ENCODE results near the gene RPGRIP1L. TPM values are rescaled to one million over a fixed set of nuclear protein-coding genes. Genes with fewer than 3 reads are reported as not detected.

RPGRIP1L gene
- total RNA-seq, 1 donor from 2014 or later = 11.3 TPM

GRCh38 chr16:53743149-53743566, 39.5 kb upstream of the RPGRIP1L start:
- no peak for DNase-seq (ENCODE audit: low read depth)
- H3K4me3 ChIP-seq (ENCODE audit: low read depth, low read length) = no peak overlapping the region
- TF ChIP-seq CTCF (conservative IDR thresholded peaks at IDR 0.05; ENCODE audit: low read depth, low read length) = peak; percentile 86

DNA sequence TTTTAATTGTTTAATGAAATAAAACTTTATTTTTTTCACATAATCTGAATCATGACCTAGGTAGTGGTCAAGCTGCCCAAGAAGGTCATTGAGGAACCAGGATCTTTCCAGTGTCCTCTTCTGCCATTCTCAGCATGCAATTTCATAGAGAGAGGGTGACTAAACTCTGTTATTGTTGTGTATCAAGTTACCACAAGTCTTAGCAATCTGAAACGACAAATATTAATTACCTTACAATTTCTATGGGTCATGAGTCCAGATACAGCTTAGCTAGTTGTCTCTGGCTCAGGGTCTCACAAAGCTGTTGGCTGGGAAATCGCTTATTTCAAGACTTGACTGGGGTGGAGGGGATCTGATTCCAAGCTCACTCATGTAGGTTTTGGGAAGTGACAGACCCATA, 37.9 kb upstream of the RPGRIP1L start:
- no peak overlapping the region for H3K4me3 ChIP-seq (ENCODE audit: low read depth, low read length)
- DNase-seq (ENCODE audit: low read depth) = no peak
- TF ChIP-seq CTCF (conservative IDR thresholded peaks at IDR 0.05; ENCODE audit: low read depth, low read length) = no peak

DNA sequence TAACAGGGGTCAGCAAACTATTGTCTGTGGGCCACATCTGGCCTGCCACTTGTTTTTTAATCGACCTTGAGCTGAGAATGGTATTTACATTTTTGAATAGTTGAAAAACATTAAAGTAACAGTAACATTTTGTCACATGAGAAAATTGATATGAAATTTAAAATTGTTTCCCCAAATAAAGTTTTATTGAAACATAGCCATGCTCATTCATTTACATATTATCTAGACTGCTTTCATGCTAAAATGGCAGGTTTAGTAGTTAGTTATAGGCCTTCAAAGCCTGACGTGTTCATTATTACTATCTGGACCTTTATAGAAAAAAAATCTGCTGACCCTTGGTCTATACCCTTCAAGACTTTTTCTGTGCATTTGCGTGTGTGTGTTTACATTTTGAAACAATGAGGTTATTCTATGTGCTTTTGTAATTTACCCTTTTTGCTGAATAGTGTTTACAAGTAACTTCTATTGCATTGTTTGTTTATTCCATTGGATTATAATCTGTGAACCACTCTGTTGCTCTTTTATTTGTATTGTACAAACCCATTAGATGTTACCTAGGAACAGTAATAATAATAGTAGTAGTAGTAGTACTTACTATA, 37.4 kb upstream of the RPGRIP1L start:
- TF ChIP-seq CTCF (conservative IDR thresholded peaks at IDR 0.05; ENCODE audit: low read depth, low read length) = no peak
- DNase-seq (ENCODE audit: low read depth) = no peak
- H3K4me3 ChIP-seq (ENCODE audit: low read depth, low read length) = no peak overlapping the region

DNA sequence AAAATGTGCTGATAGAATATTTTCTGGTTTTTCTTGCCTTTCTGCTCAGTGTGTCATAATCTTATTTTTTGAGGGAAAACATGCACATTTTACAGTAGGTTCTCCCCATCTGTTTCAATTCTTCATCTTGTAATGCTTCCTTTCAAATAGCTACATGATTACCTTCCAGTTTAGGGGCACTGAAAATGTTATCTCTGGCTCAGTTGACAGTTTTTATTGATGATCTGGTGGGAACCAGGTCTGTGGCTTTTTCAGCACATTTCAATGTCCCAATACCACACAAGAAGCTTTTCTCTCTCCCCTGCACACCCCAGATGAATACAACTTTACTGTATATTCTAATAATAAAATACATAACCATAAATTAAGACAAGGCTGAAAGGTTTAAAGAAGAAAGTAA, 36.8 kb upstream of the RPGRIP1L start:
- no peak for TF ChIP-seq CTCF (conservative IDR thresholded peaks at IDR 0.05; ENCODE audit: low read depth, low read length)
- H3K4me3 ChIP-seq (ENCODE audit: low read depth, low read length) = no peak overlapping the region
- no peak for DNase-seq (ENCODE audit: low read depth)

DNA sequence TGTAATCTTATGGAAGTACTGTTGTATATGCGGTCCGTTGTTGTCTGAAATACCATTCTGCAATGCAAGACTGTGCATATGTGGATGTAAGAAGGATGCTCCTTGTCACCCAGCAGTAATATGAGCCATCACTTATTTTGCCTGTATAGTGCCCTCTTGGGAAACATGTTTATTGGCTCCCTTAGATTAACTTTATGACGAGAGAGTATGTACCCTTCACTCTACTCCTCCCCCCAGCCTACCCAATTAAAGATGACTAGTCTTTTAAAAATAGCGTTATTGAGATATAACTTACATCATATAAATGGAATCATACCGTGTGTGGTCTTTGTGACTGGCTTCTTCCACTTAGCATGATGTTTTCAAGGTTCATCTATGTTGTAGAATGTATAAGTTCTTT, 33.9 kb upstream of the RPGRIP1L start:
- TF ChIP-seq CTCF (conservative IDR thresholded peaks at IDR 0.05; ENCODE audit: low read depth, low read length) = no peak
- no peak for DNase-seq (ENCODE audit: low read depth)
- no peak overlapping the region for H3K4me3 ChIP-seq (ENCODE audit: low read depth, low read length)

- no peak overlapping the region for H3K4me3 ChIP-seq (ENCODE audit: low read depth, low read length)
- no peak for DNase-seq (ENCODE audit: low read depth)
- TF ChIP-seq CTCF (conservative IDR thresholded peaks at IDR 0.05; ENCODE audit: low read depth, low read length) = no peak
Measured at GRCh38 chr16:53736297-53736696, 32.6 kb upstream of the RPGRIP1L start.

DNA sequence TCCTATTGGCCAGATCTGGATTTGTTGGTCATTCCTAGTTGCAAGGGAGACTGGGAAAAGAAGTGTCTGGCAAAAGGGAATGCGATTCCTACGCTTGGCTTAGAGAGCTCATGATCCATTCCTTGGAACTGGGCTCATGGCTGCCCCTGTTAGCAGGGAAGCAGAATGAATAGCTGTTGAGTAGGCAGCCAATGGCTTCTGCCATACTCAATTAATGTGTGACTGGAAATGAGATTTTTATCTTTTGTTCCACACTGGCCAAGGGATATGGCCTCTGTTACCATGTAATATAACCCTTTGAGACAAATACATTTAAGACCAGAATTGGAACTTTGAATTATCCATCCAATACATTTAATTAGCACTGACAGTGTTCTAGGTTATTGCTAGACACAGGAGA, 31.2 kb upstream of the RPGRIP1L start:
- no peak for TF ChIP-seq CTCF (conservative IDR thresholded peaks at IDR 0.05; ENCODE audit: low read depth, low read length)
- DNase-seq (ENCODE audit: low read depth) = no peak

More for the DNA sequence above, 31.2 kb upstream of the RPGRIP1L start:
- no peak overlapping the region for H3K4me3 ChIP-seq (ENCODE audit: low read depth, low read length)

All from epithelial cell of proximal tubule (primary cell).